Stimulated activated CD4-positive, alpha-beta T cell treated with anti-CD3 and anti-CD28 coated beads, Interleukin-2, amount 100 ng/mL, for 24 hours (primary cell): Measurements from ENCODE around the gene BEST1.
"Not testable (repeated sequence)": the region's sequence is repeated elsewhere in the genome, so short reads cannot be mapped to it uniquely, and the experiment has no call there.

Source experiments
- DNase-seq, 2 donors: peaks; one replicate each; pipeline ENCODE4 v3.0.0-alpha.2; 2020

BEST1 gene

GRCh38 chr11:61980783-61981541, 30.8 kb downstream of the BEST1 start:
- DNase-seq, result no peak

- no peak for DNase-seq
Measured at GRCh38 chr11:61983419-61983818, 33.3 kb downstream of the BEST1 start.

DNA sequence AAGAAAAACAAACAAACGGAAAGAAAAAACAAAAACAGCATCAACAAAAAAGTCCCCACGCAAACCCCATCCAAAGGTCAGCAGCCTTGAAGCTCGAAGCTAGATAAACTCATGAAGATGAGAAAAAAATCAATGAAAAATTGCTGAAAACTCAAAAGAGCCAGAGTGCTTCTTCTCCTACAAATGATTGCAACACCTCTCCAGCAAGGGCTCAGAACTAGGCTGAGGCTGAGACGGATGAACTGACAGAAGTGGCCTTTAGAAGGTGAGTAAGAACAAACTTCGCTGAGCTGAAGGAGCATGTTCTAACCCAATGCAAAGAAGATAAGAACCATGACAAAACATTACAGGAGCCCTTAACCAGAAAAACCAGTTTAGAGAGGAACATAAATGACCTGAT, 35.7 kb downstream of the BEST1 start:
- DNase-seq, result no peak

DNA sequence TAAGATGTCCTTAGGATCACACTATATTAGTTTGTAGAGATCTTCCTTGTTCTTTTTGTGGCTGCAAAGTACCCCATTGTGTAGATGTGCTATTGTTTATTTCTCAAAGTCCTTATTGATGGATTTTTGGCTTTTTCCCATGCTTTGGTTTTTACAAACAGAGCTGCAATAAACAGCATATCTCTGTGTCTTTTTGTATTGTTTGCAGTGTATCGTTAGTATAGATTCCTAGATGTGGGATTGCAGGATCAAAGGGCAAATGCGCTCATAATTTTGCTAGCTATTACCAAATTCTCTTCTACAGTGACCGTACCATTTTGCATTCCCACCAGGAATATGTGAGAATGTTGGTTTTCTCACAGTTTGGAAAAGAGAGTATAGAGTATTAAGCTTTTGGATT, 44.8 kb downstream of the BEST1 start:
- no peak for DNase-seq

DNA sequence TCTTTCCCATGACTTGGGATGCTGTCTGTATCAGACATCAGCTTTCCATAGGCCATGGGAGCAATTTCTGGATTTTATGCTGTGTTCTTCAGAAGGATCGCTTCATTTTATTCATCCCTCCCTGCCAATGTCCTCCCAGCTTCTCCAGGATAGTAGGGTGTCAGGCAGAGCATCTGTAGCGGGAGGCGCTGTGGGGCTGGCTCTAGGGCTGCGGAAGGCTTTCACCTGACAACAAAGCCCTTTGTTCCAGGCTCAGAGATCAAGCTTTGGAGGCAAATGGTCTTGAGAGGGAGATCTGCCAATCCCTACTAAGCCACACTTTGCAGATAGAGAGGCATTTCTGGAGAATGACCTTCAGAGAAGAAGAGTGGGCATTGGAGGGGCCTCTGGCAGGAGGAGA, 46.8 kb downstream of the BEST1 start:
- DNase-seq, result no peak

GRCh38 chr11:61999141-61999975, 49.2 kb downstream of the BEST1 start:
- DNase-seq, result no peak

- no peak for DNase-seq
Measured at GRCh38 chr11:62000539-62001446, 50.6 kb downstream of the BEST1 start.

- DNase-seq, result no peak
Measured at GRCh38 chr11:62001450-62002191, 51.5 kb downstream of the BEST1 start.

DNA sequence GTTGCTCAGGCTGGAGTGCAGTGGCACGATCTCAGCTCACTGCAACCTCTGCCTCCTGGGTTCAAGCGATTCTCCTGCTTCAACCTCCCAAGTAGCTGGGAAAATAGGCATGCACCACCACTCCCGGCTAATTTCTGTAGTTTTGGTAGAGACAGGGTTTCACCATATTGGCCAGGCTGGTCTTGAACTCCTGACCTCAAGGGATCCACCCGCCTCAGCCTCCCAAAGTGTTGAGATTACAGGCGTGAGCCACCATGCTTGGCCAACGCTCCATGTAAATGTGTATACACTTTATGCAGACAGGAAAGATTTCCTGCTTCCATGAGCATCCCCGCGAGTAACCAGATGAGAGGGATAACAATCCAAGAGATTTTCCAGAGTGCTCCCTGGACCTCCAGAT, 52.1 kb downstream of the BEST1 start:
- not testable (repeated sequence) for DNase-seq

GRCh38 chr11:62004473-62004872, 54.3 kb downstream of the BEST1 start:
- DNase-seq, result no peak

DNA sequence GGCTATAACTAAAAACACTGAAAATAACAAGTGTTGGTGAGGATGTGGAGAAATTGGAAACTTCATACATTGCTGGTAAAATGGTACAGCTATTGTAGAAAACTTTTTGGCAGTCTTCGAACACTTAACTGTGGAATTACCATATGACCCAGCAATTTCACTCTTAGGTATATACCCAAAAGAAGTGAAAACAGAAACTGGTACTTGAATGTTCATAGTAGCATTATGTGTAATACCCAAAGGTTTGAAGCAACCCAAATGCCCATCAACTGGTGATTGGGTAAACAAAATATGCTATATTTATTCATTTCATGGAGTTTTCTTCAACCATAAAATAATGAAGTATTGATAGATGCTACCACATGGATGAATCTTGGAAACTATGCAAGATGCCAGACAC, 58.0 kb downstream of the BEST1 start:
- DNase-seq, result no peak

- DNase-seq, result no peak
Measured at GRCh38 chr11:62010935-62011528, 60.9 kb downstream of the BEST1 start.

GRCh38 chr11:62011881-62012280, 61.7 kb downstream of the BEST1 start:
- DNase-seq, result no peak

GRCh38 chr11:62012451-62012831, 62.3 kb downstream of the BEST1 start:
- no peak for DNase-seq

GRCh38 chr11:62012832-62013461, 62.8 kb downstream of the BEST1 start:
- no peak for DNase-seq
